Measurements from ENCODE around the gene TEX12. TPM values are rescaled to one million over a fixed set of nuclear protein-coding genes. Genes with fewer than 3 reads are reported as not detected.
"Not testable (repeated sequence)": the region's sequence is repeated elsewhere in the genome, so short reads cannot be mapped to it uniquely, and the experiment has no call there.

TEX12 gene
- total RNA-seq, 1 donor from 2014 or later: not detected

DNA sequence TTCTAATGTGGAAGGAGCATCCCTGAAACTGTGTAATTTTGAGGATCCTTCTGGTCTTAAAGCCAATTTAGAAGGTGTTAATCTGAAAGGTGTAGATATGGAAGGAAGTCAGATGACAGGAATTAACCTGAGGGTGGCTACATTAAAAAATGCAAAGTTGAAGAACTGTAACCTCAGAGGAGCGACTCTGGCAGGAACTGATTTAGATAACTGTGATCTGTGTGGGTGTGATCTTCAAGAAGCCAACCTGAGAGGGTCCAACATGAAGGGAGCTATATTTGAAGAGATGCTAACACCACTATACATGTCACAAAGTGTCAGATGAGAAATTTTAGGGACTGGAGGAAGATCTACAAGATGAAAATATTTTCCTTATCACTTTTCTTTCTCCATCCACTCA lies 15.7 kb downstream of the TEX12 start:
- Mint-ChIP-seq H3K4me1 (no peaks in the 10 kb centered on the region), H3K36me3 (ENCODE audit: low read depth) (no peaks in the 10 kb centered on the region), H3K4me3 (no peak overlapping the region), H3K27ac (ENCODE audit: unreplicated experiment) (no peak overlapping the region), H3K9me3 (peaks cover 5% of the 10 kb centered on the region), H3K27me3 (ENCODE audit: low read depth) (peaks cover 31% of the 10 kb centered on the region)
- TF ChIP-seq, protein P1, sequence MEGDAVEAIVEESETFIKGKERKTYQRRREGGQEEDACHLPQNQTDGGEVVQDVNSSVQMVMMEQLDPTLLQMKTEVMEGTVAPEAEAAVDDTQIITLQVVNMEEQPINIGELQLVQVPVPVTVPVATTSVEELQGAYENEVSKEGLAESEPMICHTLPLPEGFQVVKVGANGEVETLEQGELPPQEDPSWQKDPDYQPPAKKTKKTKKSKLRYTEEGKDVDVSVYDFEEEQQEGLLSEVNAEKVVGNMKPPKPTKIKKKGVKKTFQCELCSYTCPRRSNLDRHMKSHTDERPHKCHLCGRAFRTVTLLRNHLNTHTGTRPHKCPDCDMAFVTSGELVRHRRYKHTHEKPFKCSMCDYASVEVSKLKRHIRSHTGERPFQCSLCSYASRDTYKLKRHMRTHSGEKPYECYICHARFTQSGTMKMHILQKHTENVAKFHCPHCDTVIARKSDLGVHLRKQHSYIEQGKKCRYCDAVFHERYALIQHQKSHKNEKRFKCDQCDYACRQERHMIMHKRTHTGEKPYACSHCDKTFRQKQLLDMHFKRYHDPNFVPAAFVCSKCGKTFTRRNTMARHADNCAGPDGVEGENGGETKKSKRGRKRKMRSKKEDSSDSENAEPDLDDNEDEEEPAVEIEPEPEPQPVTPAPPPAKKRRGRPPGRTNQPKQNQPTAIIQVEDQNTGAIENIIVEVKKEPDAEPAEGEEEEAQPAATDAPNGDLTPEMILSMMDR (conservative IDR thresholded peaks at IDR 0.05): no peak
- no peak for DNase-seq (ENCODE audit: low read depth, low spot score)

DNA sequence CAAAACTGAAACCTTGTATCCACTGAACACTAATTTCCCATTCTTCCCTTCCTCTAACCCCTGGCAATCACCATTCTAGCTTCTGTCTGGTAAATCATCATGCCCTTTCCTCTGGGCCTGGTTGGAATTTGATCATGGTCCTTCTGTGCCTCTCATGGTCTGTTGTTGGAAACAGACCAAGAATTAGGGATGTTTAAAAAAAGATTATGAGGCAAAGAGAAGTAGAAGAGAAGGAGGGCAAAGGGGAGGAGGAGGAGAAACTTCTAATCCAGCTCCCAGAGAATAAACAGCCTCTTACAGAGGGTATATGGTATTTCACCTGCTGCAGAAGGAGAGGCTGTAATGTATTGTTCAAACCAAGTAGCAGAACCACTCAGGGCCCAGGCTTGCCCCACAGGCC lies 18.7 kb downstream of the TEX12 start:
- no peaks in the 10 kb centered on the region for H3K4me1 Mint-ChIP-seq

DNA sequence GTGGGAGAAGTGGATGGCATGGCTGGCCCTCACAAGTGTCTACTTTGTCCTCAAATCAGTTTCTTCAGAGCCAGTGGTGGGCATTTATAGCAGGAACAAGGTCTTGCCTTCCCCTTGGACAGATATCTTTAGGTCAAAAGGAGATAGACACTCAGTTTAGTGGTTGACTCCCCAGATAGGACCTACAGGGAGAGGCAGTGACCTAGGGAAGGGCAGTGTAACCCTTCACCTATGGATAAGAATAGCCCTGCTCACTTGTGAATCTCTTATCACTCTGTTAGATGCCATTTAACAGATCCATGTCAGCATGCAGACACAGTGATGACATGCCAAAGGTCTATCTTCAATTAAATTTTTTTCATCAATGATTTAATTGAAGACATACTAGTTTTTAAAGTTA lies 19.1 kb downstream of the TEX12 start:
- Mint-ChIP-seq H3K27me3 (ENCODE audit: low read depth) (peaks cover 8% of the 10 kb centered on the region), H3K9me3 (peaks cover 3% of the 10 kb centered on the region), H3K4me3 (no peak overlapping the region), H3K36me3 (ENCODE audit: low read depth) (no peaks in the 10 kb centered on the region), H3K27ac (ENCODE audit: unreplicated experiment) (no peak overlapping the region), H3K4me1 (no peaks in the 10 kb centered on the region)
- no peak for DNase-seq (ENCODE audit: low read depth, low spot score)
- TF ChIP-seq, protein P1 (conservative IDR thresholded peaks at IDR 0.05): no peak

More for the DNA sequence above, 18.7 kb downstream of the TEX12 start:
- TF ChIP-seq, protein P1 (conservative IDR thresholded peaks at IDR 0.05): no peak
- Mint-ChIP-seq H3K36me3 (ENCODE audit: low read depth) (no peaks in the 10 kb centered on the region), H3K27me3 (ENCODE audit: low read depth) (peaks cover 8% of the 10 kb centered on the region), H3K27ac (ENCODE audit: unreplicated experiment) (no peak overlapping the region), H3K4me3 (no peak overlapping the region), H3K9me3 (peaks cover 3% of the 10 kb centered on the region)
- DNase-seq (ENCODE audit: low read depth, low spot score): no peak

DNA sequence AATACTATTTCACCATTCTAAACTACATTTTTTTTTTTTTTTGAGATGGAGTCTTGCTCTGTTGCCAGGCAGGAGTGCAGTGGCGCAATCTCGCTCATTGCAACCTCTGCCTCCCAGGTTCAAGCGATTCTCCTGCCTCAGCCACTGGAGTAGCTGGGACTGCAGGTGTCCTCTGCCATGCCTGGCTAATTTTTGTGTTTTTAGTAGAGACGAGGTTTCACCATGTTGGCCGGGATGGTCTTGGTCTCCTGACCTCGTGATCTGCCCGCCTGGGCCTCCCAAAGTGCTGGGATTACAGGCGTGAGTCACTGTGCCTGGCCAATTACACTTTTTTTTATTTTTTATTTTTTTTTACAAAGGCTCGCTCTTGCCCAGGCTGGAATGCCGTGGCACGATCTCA lies 27.9 kb downstream of the TEX12 start:
- DNase-seq (ENCODE audit: low read depth, low spot score); H3K4me1 Mint-ChIP-seq; H3K9me3 Mint-ChIP-seq; H3K27ac Mint-ChIP-seq (ENCODE audit: unreplicated experiment); H3K4me3 Mint-ChIP-seq; H3K36me3 Mint-ChIP-seq (ENCODE audit: low read depth): not testable (repeated sequence)
- H3K27me3 Mint-ChIP-seq (ENCODE audit: low read depth): peaks cover 19% of the 10 kb centered on the region

DNA sequence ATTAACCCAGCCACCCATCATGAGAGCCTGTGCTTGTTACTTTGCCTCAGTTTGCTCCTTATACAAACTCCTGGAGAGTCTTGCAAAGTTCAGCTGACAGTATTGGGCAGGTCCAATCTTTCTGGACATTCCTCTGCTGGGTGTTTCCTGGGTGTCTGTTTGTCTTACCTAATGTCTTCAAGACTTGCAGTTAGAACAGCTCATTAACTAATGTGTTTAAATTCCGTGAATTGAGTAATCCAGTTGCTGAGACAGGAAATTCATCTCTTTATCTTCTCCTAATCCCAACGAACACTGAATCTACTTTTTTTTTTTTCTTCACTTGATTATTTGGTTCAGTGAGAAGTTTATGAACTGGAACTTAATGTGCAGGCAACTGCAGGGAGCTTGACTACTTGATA lies 28.8 kb downstream of the TEX12 start:
- no peaks in the 10 kb centered on the region for H3K4me1 Mint-ChIP-seq
- TF ChIP-seq, protein P1 (conservative IDR thresholded peaks at IDR 0.05): no peak
- peaks cover 19% of the 10 kb centered on the region for H3K27me3 Mint-ChIP-seq (ENCODE audit: low read depth)
- no peak overlapping the region for H3K4me3 Mint-ChIP-seq
- DNase-seq (ENCODE audit: low read depth, low spot score): no peak
- no peaks in the 10 kb centered on the region for H3K9me3 Mint-ChIP-seq
- no peaks in the 10 kb centered on the region for H3K36me3 Mint-ChIP-seq (ENCODE audit: low read depth)
- no peak overlapping the region for H3K27ac Mint-ChIP-seq (ENCODE audit: unreplicated experiment)

DNA sequence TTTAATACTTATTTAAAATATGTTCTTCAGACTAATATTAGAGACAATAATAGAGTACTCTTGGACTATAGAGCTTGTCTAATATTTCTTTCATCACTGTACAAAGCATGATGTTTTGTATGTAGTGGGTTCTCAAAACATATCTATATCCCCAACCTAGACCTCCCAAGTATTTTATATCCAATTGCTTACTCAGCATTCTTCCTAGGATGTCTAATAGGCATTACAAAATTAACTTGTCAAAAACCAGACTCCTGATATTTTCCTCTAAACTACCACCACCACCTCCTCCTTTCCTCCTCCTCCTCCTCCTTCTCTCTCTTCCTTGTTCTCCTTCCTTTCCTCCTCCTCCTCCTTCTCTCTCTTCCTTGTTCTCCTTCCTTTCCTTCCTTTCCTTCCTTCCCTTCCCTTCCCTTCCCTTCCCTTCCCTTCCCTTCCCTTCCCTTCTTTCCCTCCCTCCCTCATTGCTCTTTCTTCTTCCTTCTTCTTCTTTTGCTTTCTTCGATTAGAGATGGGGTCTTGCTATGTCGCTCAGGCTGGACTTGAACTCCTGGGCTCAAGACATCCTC lies 29.4 kb downstream of the TEX12 start:
- no peak overlapping the region for H3K4me3 Mint-ChIP-seq
- H3K27me3 Mint-ChIP-seq (ENCODE audit: low read depth): peaks cover 19% of the 10 kb centered on the region
- no peak for DNase-seq (ENCODE audit: low read depth, low spot score)
- TF ChIP-seq, protein P1 (conservative IDR thresholded peaks at IDR 0.05): no peak
- no peak overlapping the region for H3K27ac Mint-ChIP-seq (ENCODE audit: unreplicated experiment)
- no peaks in the 10 kb centered on the region for H3K36me3 Mint-ChIP-seq (ENCODE audit: low read depth)
- no peaks in the 10 kb centered on the region for H3K4me1 Mint-ChIP-seq
- H3K9me3 Mint-ChIP-seq: no peaks in the 10 kb centered on the region

DNA sequence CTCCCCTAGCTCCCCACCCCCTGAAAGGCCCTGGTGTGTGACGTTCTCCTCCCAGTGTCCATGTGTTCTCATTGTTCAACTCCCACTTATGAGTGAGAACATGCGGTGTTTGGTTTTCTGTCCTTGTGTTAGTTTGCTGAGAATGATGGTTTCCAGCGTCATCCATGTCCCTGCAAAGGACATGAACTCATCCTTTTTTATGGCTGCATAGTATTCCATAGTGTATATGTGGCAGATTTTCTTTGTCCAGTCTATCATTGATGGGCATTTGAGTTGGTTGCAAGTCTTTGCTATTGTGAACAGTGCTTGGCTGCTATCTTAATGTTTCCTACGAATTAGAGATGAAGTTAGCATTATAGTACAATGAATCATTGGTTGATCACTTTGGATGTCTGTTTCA lies 31.9 kb downstream of the TEX12 start:
- H3K27ac Mint-ChIP-seq (ENCODE audit: unreplicated experiment); DNase-seq (ENCODE audit: low read depth, low spot score); H3K4me1 Mint-ChIP-seq; H3K4me3 Mint-ChIP-seq; H3K36me3 Mint-ChIP-seq (ENCODE audit: low read depth); H3K9me3 Mint-ChIP-seq: not testable (repeated sequence)
- H3K27me3 Mint-ChIP-seq (ENCODE audit: low read depth): peaks cover 19% of the 10 kb centered on the region
